ENCODE results near the gene EHD1.

DNA sequence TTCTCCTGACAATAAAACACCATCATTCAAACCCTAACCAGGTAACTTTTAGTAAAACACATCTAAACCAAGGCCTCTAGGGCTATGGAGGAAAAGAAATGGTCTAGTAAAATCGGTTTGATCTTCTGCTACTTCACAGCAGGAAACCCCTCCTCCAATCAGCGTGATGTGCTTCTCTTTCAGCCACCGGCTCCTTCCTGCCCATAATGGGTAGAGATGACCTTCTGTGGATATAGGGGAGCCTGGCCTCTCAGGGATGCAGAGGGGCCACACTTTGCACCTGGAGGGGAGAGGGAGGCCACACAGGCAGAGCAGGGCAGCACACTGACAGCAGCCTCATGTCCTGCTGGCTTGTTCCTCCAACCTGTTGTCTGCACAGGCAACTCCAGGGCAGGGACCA is 6.9 kb downstream of the EHD1 start:
- TF ChIP-seq, protein P1, sequence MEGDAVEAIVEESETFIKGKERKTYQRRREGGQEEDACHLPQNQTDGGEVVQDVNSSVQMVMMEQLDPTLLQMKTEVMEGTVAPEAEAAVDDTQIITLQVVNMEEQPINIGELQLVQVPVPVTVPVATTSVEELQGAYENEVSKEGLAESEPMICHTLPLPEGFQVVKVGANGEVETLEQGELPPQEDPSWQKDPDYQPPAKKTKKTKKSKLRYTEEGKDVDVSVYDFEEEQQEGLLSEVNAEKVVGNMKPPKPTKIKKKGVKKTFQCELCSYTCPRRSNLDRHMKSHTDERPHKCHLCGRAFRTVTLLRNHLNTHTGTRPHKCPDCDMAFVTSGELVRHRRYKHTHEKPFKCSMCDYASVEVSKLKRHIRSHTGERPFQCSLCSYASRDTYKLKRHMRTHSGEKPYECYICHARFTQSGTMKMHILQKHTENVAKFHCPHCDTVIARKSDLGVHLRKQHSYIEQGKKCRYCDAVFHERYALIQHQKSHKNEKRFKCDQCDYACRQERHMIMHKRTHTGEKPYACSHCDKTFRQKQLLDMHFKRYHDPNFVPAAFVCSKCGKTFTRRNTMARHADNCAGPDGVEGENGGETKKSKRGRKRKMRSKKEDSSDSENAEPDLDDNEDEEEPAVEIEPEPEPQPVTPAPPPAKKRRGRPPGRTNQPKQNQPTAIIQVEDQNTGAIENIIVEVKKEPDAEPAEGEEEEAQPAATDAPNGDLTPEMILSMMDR (IDR thresholded peaks at IDR 0.05): no peak
- no peak for TF ChIP-seq POLR2A (IDR thresholded peaks at IDR 0.05)

Measured in upper lobe of left lung (tissue), 4 donors.